Choroid plexus epithelial cell (primary cell): ENCODE data around the gene EHMT1.

Experiments used
- DNase-seq: peaks from one replicate; pipeline ENCODE4 v3.0.0-alpha.2; 2010; ENCODE audit warnings: low read depth
- H3K4me3 ChIP-seq: 2 replicates; pipeline ENCODE4 v1.5.1; 2011; ENCODE audit warnings: low read depth, mild to moderate bottlenecking, control low read depth, low read length, moderate library complexity
- TF ChIP-seq, protein P1 (sequence below): conservative IDR thresholded peaks from 2 replicates; pipeline ENCODE4 v1.5.1; 2011; ENCODE audit warnings: low read depth, mild to moderate bottlenecking, control low read depth, inconsistent platforms, low read length, moderate library complexity

EHMT1 gene

DNA sequence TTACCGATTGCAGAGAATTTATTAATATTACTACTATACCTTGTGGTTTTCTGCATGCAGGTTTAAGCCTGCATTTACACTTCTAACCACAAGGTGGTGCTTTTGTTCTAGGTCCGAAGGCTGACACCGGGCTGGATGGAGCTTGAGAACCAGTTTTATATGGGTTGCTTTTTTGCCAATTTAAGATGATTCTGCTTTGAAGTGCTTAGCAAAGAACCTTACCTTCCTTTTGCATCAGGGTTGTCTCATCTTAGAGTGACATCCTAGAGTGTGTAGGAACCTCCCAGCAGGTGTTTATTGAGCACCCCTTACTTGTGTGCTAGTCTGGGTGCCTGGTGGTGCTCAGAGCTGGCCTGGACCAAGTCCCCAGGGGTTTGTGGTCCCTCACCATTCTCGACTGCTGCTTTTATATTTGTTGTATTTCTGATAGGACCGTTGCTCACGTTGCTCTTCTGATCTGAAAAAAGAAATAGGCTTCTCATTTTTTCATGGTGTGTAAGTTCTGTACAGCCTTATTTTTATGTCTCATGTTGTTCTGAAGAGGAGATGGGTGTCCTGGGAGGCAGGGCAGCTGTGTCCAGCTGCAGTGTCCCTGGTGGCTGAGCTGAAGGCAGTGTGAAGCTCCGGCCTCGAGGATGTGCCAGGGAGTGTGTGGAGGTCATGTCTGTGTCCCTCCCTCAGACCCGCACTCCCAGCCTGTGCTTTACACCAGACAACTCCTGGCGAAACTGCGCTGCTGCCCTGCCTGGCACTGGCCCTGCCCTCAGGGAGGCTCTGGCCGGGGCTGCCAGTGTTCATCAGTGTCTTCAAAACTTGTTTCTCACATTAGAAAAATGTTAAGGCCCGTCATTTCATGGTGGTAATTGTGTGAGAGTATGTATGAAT, 54.3 kb downstream of the EHMT1 start:
- peak; percentile 89 for DNase-seq

DNA sequence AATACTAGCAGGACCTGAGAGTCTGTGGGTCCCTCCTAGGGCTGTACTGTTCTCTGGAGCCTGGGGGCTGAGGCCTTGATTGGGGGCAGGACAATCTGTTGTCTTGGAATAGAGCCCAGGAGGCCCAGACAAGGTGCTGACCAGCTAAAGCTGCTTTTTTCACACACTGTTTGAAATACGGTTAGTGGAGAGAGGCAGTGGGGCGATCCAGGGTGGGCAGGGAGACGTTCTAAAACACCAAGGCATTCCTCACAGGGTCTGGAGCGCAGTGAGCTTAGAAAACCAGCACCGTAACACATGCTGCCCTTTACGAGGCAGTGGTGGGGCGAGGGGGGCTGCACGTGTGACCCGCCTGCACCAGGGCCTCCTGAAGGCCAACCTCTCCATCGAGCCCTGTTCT, 55.1 kb downstream of the EHMT1 start:
- no peak overlapping the region for H3K4me3 ChIP-seq
- peak; percentile 57 for DNase-seq
- TF ChIP-seq, protein P1, sequence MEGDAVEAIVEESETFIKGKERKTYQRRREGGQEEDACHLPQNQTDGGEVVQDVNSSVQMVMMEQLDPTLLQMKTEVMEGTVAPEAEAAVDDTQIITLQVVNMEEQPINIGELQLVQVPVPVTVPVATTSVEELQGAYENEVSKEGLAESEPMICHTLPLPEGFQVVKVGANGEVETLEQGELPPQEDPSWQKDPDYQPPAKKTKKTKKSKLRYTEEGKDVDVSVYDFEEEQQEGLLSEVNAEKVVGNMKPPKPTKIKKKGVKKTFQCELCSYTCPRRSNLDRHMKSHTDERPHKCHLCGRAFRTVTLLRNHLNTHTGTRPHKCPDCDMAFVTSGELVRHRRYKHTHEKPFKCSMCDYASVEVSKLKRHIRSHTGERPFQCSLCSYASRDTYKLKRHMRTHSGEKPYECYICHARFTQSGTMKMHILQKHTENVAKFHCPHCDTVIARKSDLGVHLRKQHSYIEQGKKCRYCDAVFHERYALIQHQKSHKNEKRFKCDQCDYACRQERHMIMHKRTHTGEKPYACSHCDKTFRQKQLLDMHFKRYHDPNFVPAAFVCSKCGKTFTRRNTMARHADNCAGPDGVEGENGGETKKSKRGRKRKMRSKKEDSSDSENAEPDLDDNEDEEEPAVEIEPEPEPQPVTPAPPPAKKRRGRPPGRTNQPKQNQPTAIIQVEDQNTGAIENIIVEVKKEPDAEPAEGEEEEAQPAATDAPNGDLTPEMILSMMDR: no peak

More for the DNA sequence above, 54.3 kb downstream of the EHMT1 start:
- H3K4me3 ChIP-seq: no peak overlapping the region
- TF ChIP-seq, protein P1: peak; percentile 89

DNA sequence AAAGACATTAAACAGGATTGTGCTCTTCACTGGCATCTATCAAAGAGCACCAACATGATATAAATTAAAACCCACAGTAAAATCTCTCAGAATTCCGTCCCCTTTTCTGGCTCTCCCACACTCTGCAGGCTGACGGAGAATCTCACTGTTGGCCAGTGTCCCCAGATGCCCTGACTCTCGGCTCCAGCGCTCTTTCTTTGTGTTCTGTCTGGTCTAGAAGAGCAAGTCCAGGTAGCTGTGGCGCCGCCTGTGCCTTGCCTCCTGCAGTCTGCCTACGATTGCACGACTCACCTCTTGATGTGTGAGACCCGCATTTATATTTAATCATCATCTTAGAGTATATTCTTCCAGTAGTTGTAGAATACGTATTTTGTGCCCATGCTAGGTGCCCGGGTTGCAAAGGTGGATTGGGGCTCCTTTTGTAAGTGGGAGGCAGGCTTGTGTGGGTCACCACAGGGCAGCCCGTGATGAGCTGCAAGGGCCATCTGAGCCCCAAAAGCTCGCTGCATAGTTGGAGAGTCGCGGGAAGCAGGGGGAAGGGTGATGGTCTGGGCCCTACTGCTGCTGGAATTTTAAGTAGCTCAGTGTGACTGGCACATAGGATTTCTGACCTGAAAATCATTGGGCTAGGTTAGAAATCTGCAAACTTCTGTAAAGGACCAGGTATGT, 55.6 kb downstream of the EHMT1 start:
- DNase-seq: no peak
- no peak overlapping the region for H3K4me3 ChIP-seq
- TF ChIP-seq, protein P1: no peak

DNA sequence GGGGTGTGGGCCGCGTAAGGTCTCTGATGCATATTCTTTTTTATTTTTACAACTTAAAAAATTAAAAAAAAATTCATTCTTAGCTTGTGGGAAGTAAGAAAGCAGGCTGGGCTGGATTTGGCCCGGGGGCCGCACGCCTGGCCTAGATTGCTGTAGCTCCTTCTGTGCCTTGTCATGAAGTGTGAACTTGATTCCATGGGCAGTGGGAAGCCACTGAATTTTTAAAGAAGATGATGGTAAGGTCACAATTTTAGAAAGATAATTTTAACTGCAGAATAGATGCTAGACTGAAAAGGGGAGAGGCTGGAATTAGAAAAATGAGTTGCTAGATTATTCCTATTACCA, 56.1 kb downstream of the EHMT1 start:
- DNase-seq: no peak
- TF ChIP-seq, protein P1: no peak
- no peak overlapping the region for H3K4me3 ChIP-seq

DNA sequence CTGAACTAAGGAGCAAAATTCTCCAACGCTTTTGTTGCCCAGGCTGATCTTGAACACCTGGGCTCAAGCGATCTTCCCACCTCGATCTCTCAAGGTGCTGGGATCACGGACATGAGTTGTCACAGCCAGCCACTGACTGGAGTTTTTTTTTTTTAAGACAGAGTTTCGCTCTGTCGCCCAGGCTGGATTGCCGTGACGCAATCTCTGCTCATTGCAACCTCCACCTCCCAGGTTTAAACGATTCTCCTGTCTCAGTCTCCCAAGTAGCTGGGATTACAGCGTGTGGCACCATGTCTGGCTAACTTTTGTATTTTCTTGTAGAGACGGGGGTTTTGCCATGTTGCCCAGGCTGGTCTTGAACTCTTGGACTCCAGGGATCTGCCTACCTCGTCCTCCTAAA, 58.2 kb downstream of the EHMT1 start:
- TF ChIP-seq, protein P1: no peak
- H3K4me3 ChIP-seq: no peak overlapping the region
- DNase-seq: no peak

DNA sequence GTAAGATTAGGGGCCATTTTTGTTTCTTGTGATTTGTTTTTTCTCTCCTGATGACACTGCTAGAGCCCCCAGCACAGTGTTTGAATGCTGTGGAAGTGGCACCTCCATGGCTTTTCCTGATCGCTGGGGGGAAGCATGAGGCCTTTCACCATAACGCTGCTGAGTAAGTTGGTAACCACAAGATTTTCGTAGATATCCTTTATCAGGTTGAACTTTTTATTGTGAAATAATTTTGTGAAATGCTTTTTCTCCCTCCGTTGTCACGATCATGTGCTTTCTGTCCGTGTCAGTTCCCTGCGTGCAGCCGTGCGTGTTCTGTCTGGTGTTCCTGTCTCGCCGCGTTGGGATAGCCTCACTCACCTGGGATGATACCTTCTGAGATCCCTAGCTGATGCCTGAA, 59.4 kb downstream of the EHMT1 start:
- DNase-seq: no peak
- H3K4me3 ChIP-seq: no peak overlapping the region
- TF ChIP-seq, protein P1: no peak
